ENCODE results near the gene ZBTB1.
"Not testable (repeated sequence)": the region's sequence is repeated elsewhere in the genome, so short reads cannot be mapped to it uniquely, and the experiment has no call there.

ZBTB1 gene

GRCh38 chr14:64510825-64511671 is 6.5 kb downstream of the ZBTB1 start:
- H3K9me3 ChIP-seq (ENCODE audit: severe bottlenecking) = no peaks in the 10 kb centered on the region
- H3K36me3 ChIP-seq = no peaks in the 10 kb centered on the region; the same call in 1 of the 2 replicates
- peak; percentile 63 for DNase-seq
- H3K4me3 ChIP-seq (ENCODE audit: low read depth, low read length) = no peak overlapping the region
- TF ChIP-seq, protein P1, sequence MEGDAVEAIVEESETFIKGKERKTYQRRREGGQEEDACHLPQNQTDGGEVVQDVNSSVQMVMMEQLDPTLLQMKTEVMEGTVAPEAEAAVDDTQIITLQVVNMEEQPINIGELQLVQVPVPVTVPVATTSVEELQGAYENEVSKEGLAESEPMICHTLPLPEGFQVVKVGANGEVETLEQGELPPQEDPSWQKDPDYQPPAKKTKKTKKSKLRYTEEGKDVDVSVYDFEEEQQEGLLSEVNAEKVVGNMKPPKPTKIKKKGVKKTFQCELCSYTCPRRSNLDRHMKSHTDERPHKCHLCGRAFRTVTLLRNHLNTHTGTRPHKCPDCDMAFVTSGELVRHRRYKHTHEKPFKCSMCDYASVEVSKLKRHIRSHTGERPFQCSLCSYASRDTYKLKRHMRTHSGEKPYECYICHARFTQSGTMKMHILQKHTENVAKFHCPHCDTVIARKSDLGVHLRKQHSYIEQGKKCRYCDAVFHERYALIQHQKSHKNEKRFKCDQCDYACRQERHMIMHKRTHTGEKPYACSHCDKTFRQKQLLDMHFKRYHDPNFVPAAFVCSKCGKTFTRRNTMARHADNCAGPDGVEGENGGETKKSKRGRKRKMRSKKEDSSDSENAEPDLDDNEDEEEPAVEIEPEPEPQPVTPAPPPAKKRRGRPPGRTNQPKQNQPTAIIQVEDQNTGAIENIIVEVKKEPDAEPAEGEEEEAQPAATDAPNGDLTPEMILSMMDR (IDR thresholded peaks at IDR 0.05; ENCODE audit: low read depth, low read length) = peak; percentile 76
- no peaks in the 10 kb centered on the region for H3K27me3 ChIP-seq (ENCODE audit: insufficient read depth, low read depth, severe bottlenecking)
- no peak overlapping the region for H3K27ac ChIP-seq

- DNase-seq = no peak
- Histone ChIP-seq H3K9me3 (ENCODE audit: severe bottlenecking) (no peaks in the 10 kb centered on the region), H3K27me3 (ENCODE audit: insufficient read depth, low read depth, severe bottlenecking) (no peaks in the 10 kb centered on the region), H3K36me3 (no peaks in the 10 kb centered on the region), H3K27ac (no peak overlapping the region), H3K4me3 (ENCODE audit: low read depth, low read length) (no peak overlapping the region)
- TF ChIP-seq, protein P1 (IDR thresholded peaks at IDR 0.05; ENCODE audit: low read depth, low read length) = no peak
Observed at GRCh38 chr14:64513271-64513670, 8.7 kb downstream of the ZBTB1 start.

DNA sequence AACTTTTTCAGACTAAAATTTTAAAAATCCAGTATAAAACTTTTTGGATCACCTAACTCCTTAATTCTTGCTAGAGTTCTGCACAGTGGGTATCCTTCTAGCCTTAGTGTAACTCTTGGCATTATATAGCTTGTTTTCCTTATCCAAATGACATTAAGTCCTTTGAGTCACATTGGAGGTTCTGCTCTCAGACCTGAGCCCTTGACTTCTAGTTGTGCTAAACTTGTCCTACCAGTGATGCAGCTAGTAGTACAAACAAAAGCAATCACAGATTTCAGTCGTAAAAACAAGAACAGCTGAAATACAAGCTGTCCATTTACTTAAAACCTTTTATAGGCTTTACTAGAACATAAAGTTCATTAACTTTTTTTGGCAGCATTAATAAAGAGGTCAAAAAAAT is 10.5 kb downstream of the ZBTB1 start:
- H3K27me3 ChIP-seq (ENCODE audit: insufficient read depth, low read depth, severe bottlenecking) = no peaks in the 10 kb centered on the region
- H3K36me3 ChIP-seq = no peaks in the 10 kb centered on the region
- no peaks in the 10 kb centered on the region for H3K9me3 ChIP-seq (ENCODE audit: severe bottlenecking)
- TF ChIP-seq, protein P1 (IDR thresholded peaks at IDR 0.05; ENCODE audit: low read depth, low read length) = no peak
- no peak overlapping the region for H3K27ac ChIP-seq
- no peak overlapping the region for H3K4me3 ChIP-seq (ENCODE audit: low read depth, low read length)
- no peak for DNase-seq

DNA sequence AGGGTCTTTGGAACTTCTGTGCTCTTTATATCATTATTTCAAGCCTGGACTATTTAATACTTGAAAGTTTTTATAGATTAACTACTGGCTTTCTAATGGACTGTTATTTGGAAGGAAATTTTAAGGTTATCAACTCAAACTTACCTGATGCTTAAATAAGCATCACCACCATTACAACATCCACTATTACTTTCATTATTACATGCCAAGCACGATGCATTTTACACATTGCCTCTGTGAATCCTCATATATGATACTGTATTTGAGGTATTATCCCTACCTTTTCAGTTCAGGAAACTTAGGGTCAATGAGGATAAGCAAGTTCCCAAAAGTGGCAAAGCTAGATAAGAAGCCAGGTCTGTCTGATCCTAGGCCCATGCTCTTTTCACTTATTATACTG is 12.4 kb downstream of the ZBTB1 start:
- Histone ChIP-seq H3K27me3 (ENCODE audit: insufficient read depth, low read depth, severe bottlenecking) (no peaks in the 10 kb centered on the region), H3K4me3 (ENCODE audit: low read depth, low read length) (no peak overlapping the region), H3K36me3 (peaks cover 10% of the 10 kb centered on the region), H3K27ac (no peak overlapping the region), H3K9me3 (ENCODE audit: severe bottlenecking) (no peaks in the 10 kb centered on the region)
- no peak for DNase-seq
- TF ChIP-seq, protein P1 (IDR thresholded peaks at IDR 0.05; ENCODE audit: low read depth, low read length) = no peak

- H3K9me3 ChIP-seq (ENCODE audit: severe bottlenecking); DNase-seq; H3K27me3 ChIP-seq (ENCODE audit: insufficient read depth, low read depth, severe bottlenecking); H3K27ac ChIP-seq; H3K4me3 ChIP-seq (ENCODE audit: low read depth, low read length): not testable (repeated sequence)
- peaks cover 17% of the 10 kb centered on the region for H3K36me3 ChIP-seq
Observed at GRCh38 chr14:64517667-64518066, 13.1 kb downstream of the ZBTB1 start.

DNA sequence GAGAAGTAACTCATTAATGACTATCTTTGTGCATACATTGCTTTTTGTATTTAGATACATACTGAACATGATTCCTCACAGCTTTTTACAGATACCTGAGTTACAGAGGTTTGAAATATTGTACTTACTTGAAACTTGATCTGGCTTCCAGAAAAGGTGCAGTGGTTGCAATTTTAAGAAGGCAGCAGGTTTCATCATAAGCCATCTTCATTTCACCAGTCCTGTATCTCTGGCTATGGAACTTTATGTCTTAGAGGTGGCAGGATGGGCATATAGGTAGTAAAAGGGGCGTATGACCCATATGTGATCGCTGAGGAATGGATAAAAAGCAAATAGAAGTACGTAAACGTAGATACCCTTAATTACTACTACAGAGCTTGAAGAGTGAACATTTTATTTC is 13.7 kb downstream of the ZBTB1 start:
- H3K9me3 ChIP-seq (ENCODE audit: severe bottlenecking) = no peaks in the 10 kb centered on the region
- DNase-seq = no peak
- peaks cover 23% of the 10 kb centered on the region for H3K36me3 ChIP-seq
- H3K4me3 ChIP-seq (ENCODE audit: low read depth, low read length) = no peak overlapping the region
- H3K27ac ChIP-seq = no peak overlapping the region
- TF ChIP-seq, protein P1 (IDR thresholded peaks at IDR 0.05; ENCODE audit: low read depth, low read length) = no peak
- no peaks in the 10 kb centered on the region for H3K27me3 ChIP-seq (ENCODE audit: insufficient read depth, low read depth, severe bottlenecking)

All from WERI-Rb-1 (cell line).